ENCODE measurements around the gene MRPS7. TPM values are rescaled to one million over a fixed set of nuclear protein-coding genes. Genes with fewer than 3 reads are reported as not detected.
A peak's percentile ranks its signal among the peaks of the same experiment; 100 is the strongest.
"Not testable (repeated sequence)": the region's sequence is repeated elsewhere in the genome, so short reads cannot be mapped to it uniquely, and the experiment has no call there.

Gene MRPS7
- total RNA-seq, 1 experiment from 2014 or later, result 48.8 TPM

DNA sequence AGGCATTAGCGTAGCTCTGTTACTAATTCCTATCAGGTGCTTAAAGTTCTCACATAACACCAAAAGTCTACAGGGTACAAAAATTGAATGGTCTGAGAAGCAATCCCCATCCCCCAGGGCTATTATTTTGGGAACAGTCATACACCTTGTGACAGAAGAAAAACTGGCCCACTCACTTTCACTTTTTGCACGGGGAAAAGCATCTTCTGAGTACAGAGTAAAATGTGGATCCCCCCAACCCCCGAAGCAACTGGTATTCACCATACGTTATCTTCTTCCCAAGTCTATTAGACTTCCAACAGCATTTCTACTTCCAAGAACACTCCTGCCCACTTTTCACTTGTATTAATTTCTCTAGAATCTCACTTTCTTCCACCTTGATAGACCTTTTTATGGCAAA is 12.1 kb upstream of the MRPS7 start:
- no peak overlapping the region for H2AFZ ChIP-seq (ENCODE audit: low read length)
- peaks cover 57% of the 10 kb centered on the region for H3K4me1 ChIP-seq (ENCODE audit: low read length)
- no peaks in the 10 kb centered on the region for H3K9me2 ChIP-seq (replicated peaks; ENCODE audit: insufficient read depth, low read length)
- H3K36me3 ChIP-seq (ENCODE audit: insufficient read depth, low read length), result peaks cover 15% of the 10 kb centered on the region
- peak overlapping the region; percentile 47 for H3K4me2 ChIP-seq (ENCODE audit: low read depth, low read length, poor library complexity, severe bottlenecking)
- H3K27ac ChIP-seq (ENCODE audit: low read length), result peak overlapping the region; percentile 55
- peak overlapping the region; percentile 25; the same call in 1 of the 2 replicates for H3K9ac ChIP-seq (ENCODE audit: low read length)
- no peaks in the 10 kb centered on the region for H3K9me3 ChIP-seq (ENCODE audit: low read length)
- DNase-seq, result no peak
- H3K79me2 ChIP-seq (ENCODE audit: low read length), result peaks cover 74% of the 10 kb centered on the region
- H4K20me1 ChIP-seq (ENCODE audit: insufficient read depth, low read depth, low read length), result no peaks in the 10 kb centered on the region
- no peak overlapping the region for H3K4me3 ChIP-seq (ENCODE audit: low read length)
- no peaks in the 10 kb centered on the region for H3K27me3 ChIP-seq (ENCODE audit: low read length)

DNA sequence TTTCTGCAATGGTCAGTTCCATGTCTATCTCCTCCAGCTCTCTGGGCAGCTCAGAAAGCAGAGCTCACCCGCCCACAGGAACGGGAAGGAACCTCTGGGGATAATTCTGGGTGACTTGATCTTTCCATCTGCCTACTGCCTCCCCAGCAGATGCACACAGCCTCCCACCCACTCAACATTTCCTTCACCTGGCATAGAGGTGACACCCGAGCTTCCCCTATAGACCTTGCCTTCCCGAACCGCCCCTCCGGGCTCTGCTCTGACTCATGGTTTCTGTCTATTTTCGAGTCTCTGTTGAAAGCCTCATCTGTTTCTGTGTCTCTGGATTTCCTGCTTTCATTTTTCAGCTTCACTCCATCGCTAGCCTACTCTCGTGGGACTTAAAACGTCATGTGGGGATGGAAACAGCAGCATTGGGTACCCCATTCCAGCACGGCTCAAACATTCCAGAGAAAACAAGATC is 11.6 kb upstream of the MRPS7 start:
- Histone ChIP-seq H2AFZ (ENCODE audit: low read length) (no peak overlapping the region), H3K27me3 (ENCODE audit: low read length) (no peaks in the 10 kb centered on the region), H3K4me1 (ENCODE audit: low read length) (peaks cover 52% of the 10 kb centered on the region), H3K36me3 (ENCODE audit: insufficient read depth, low read length) (peaks cover 15% of the 10 kb centered on the region), H3K79me2 (ENCODE audit: low read length) (peaks cover 74% of the 10 kb centered on the region), H3K27ac (ENCODE audit: low read length) (peak overlapping the region; percentile 55), H4K20me1 (ENCODE audit: insufficient read depth, low read depth, low read length) (no peaks in the 10 kb centered on the region), H3K9me2 (replicated peaks; ENCODE audit: insufficient read depth, low read length) (no peaks in the 10 kb centered on the region), H3K4me3 (ENCODE audit: low read length) (0 out of 2 replicates have a peak overlapping the region, but pooled peaks have one; percentile 7), H3K9me3 (ENCODE audit: low read length) (no peaks in the 10 kb centered on the region), H3K9ac (ENCODE audit: low read length) (peak overlapping the region; percentile 25), H3K4me2 (ENCODE audit: low read depth, low read length, poor library complexity, severe bottlenecking) (peak overlapping the region; percentile 47)
- peak; percentile 68 for DNase-seq

DNA sequence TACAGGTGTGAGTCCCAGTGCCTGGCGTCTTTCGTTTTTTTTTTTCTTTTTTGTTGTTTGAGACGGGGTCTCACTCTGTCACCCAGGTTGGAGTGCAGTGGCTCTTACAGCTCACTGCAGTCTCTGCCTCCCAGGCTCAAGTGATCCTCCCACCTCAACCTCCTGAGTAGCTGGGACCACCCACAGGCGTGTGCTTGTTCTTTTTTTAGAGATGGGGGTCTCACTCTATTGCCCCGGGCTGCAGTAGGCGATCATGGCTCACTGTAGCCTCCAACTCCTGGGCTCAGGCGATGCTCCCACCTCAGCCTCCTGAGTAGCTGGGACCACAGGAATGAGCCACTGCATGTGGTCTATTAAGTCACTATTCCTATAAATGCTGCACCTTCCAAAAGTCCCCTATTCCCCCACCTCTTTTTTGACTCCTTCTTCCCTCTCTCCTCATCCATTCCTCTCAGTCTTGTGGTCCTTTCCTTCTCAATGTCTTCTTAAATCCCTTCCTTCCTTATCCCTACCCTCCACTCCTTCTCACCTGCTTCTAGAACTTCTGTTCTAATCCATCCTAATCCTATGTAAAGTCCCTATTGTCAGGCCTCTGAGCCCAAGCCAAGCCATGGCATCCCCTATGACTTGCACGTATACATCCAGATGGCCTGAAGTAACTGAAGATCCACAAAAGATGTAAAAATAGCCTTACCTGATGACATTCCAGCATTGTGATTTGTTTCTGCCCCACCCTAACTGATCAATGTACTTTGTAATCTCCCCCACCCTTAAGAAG is 9.5 kb upstream of the MRPS7 start:
- Histone ChIP-seq H3K4me2 (ENCODE audit: low read depth, low read length, poor library complexity, severe bottlenecking) (peak overlapping the region; percentile 59), H3K79me2 (ENCODE audit: low read length) (peaks cover 66% of the 10 kb centered on the region)

DNA sequence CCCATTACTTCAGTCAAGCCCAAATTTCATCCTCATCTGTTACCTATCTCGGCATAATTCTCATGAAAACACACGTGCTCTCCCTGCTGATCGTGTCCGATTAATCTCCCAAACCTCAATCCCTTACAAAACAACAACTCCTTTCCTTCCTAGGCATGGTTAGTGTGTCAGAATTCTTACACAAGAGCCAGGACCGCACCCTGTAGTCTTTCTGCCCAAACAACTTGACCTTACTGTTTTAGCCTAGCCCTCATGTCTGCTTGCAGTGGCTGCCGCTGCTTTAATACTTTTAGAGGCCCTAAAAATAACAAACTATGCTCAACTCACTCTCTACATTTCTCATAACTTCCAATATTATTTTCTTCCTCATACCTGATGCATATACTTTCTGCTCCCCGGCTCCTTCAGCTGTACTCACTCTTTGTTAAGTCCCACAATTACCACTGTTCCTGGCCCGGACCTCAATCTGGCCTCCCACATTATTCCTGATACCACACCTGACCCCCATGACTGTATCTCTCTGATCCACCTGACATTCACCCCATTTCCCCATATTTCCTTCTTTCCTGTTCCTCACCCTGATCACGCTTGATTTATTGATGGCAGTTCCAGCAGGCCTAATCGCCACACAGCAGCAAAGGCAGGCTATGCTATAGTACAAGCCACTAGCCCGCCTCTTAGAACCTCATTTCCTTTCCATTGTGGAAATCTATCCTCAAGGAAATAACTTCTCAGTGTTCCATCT is 5.6 kb upstream of the MRPS7 start:
- not testable (repeated sequence) for H3K27me3 ChIP-seq (ENCODE audit: low read length); H3K36me3 ChIP-seq (ENCODE audit: insufficient read depth, low read length); H2AFZ ChIP-seq (ENCODE audit: low read length); H3K9me2 ChIP-seq (replicated peaks; ENCODE audit: insufficient read depth, low read length); H3K9ac ChIP-seq (ENCODE audit: low read length); H3K4me2 ChIP-seq (ENCODE audit: low read depth, low read length, poor library complexity, severe bottlenecking); H3K27ac ChIP-seq (ENCODE audit: low read length); H3K9me3 ChIP-seq (ENCODE audit: low read length); H3K4me3 ChIP-seq (ENCODE audit: low read length); DNase-seq; H4K20me1 ChIP-seq (ENCODE audit: insufficient read depth, low read depth, low read length)
- Histone ChIP-seq H3K79me2 (ENCODE audit: low read length) (peaks cover 69% of the 10 kb centered on the region), H3K4me1 (ENCODE audit: low read length) (peaks cover 31% of the 10 kb centered on the region)

More for the DNA sequence above, 9.5 kb upstream of the MRPS7 start:
- Histone ChIP-seq H2AFZ (ENCODE audit: low read length) (no peak overlapping the region), H3K4me1 (ENCODE audit: low read length) (peaks cover 33% of the 10 kb centered on the region), H3K4me3 (ENCODE audit: low read length) (no peak overlapping the region), H3K9me3 (ENCODE audit: low read length) (no peaks in the 10 kb centered on the region), H3K36me3 (ENCODE audit: insufficient read depth, low read length) (no peaks in the 10 kb centered on the region), H3K9me2 (replicated peaks; ENCODE audit: insufficient read depth, low read length) (no peaks in the 10 kb centered on the region), H4K20me1 (ENCODE audit: insufficient read depth, low read depth, low read length) (no peaks in the 10 kb centered on the region), H3K27me3 (ENCODE audit: low read length) (no peaks in the 10 kb centered on the region), H3K27ac (ENCODE audit: low read length) (peak overlapping the region; percentile 77), H3K9ac (ENCODE audit: low read length) (peak overlapping the region; percentile 58)
- DNase-seq, result no peak

DNA sequence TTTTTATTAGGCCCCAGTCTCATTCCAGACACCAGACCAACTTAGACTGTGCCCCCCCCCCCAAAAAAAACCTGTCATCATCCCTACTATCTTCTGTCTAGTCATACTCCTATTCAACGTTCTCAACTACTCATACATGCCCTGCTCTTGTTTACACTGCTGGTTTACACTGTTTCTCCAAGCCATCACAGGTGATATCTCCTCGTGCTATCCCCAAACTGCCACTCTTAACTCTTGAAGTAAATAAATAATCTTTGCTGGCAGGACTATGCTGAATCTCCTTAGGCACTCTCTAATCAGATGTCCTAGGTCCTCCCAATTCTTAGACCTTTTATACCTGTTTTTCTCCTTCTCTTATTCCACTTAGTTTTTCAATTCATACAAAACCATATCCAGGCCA is 4.5 kb upstream of the MRPS7 start:
- H3K27me3 ChIP-seq (ENCODE audit: low read length); H3K36me3 ChIP-seq (ENCODE audit: insufficient read depth, low read length); H3K4me2 ChIP-seq (ENCODE audit: low read depth, low read length, poor library complexity, severe bottlenecking); DNase-seq; H3K4me3 ChIP-seq (ENCODE audit: low read length); H4K20me1 ChIP-seq (ENCODE audit: insufficient read depth, low read depth, low read length); H2AFZ ChIP-seq (ENCODE audit: low read length); H3K9me2 ChIP-seq (replicated peaks; ENCODE audit: insufficient read depth, low read length); H3K9ac ChIP-seq (ENCODE audit: low read length); H3K9me3 ChIP-seq (ENCODE audit: low read length); H3K27ac ChIP-seq (ENCODE audit: low read length): not testable (repeated sequence)
- H3K4me1 ChIP-seq (ENCODE audit: low read length), result peaks cover 20% of the 10 kb centered on the region
- H3K79me2 ChIP-seq (ENCODE audit: low read length), result peaks cover 66% of the 10 kb centered on the region

DNA sequence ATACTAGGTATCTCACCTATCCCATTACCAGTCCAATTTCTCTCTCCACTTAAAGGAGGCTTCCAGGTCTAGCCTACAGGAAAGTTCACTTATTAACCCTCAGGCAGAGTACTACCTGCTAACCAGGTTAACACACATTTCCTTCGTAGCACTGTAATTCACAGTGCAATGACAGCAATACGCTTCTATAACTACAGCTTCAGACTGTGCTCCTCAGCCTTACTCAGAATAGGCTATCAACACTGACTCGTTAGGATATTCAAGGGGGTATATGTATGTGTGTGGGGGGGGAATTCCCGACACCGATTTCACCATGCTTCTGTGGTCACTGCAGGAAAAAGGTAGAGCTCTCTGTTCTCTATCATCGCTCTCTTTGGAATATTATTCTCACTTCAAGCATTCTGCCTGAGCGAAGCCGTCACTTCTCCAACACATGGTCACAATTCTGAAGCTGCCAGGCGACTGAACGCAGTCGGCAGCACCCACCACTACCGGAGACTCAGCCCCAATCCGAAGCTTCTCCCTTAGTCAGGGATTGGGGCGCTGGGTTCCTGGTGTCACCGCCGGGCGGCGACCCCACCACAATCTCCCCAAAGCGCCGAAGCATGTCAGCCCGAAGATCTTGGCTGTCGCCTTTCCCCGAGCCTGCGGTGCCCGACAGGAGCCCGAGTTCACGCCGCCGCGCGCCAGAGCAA is 891 bp upstream of the MRPS7 start:
- Histone ChIP-seq H3K4me2 (ENCODE audit: low read depth, low read length, poor library complexity, severe bottlenecking) (peak overlapping the region; percentile 75), H3K9me3 (ENCODE audit: low read length) (no peaks in the 10 kb centered on the region), H4K20me1 (ENCODE audit: insufficient read depth, low read depth, low read length) (no peaks in the 10 kb centered on the region), H3K36me3 (ENCODE audit: insufficient read depth, low read length) (peaks cover 9% of the 10 kb centered on the region; the same call in 1 of the 2 replicates), H3K27me3 (ENCODE audit: low read length) (no peaks in the 10 kb centered on the region), H3K9ac (ENCODE audit: low read length) (peak overlapping the region; percentile 94), H3K27ac (ENCODE audit: low read length) (peak overlapping the region; percentile 87), H3K79me2 (ENCODE audit: low read length) (peaks cover 70% of the 10 kb centered on the region), H3K4me1 (ENCODE audit: low read length) (peaks cover 28% of the 10 kb centered on the region), H3K4me3 (ENCODE audit: low read length) (peak overlapping the region; percentile 84), H3K9me2 (replicated peaks; ENCODE audit: insufficient read depth, low read length) (no peaks in the 10 kb centered on the region), H2AFZ (ENCODE audit: low read length) (0 out of 2 replicates have a peak overlapping the region, but pooled peaks have one; percentile 10)
- no peak for DNase-seq

DNA sequence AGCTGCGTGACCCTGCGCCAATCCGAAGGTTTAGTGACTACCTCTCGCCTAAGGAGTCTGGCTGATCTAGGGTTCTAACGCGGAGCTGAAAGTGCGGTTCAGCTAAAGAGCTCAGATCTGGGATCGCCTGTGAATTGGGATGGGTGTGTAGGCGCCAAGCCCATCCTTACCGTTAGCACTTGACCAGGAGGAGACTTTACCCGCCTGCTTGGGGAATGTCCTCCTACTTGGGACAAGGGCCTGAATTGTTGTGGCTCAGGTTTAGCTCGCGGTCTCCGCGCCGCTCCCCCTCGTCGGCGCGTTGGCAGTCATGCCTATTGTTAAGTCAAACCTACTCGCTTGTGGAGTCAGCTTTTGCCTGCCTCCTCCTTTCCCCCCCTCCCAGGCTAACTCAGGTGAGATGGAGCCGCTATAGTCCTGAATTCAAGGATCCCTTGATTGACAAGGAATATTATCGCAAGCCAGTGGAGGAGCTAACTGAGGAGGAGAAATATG is 480 bp downstream of the MRPS7 start:
- Histone ChIP-seq H2AFZ (ENCODE audit: low read length) (peak overlapping the region; percentile 77), H3K9me2 (replicated peaks; ENCODE audit: insufficient read depth, low read length) (no peaks in the 10 kb centered on the region), H3K4me3 (ENCODE audit: low read length) (peak overlapping the region; percentile 84), H3K27me3 (ENCODE audit: low read length) (no peaks in the 10 kb centered on the region), H3K27ac (ENCODE audit: low read length) (peak overlapping the region; percentile 87), H3K4me1 (ENCODE audit: low read length) (peaks cover 28% of the 10 kb centered on the region), H3K9ac (ENCODE audit: low read length) (peak overlapping the region; percentile 94), H3K4me2 (ENCODE audit: low read depth, low read length, poor library complexity, severe bottlenecking) (peak overlapping the region; percentile 75), H3K36me3 (ENCODE audit: insufficient read depth, low read length) (peaks cover 12% of the 10 kb centered on the region; the same call in 1 of the 2 replicates), H4K20me1 (ENCODE audit: insufficient read depth, low read depth, low read length) (no peaks in the 10 kb centered on the region), H3K9me3 (ENCODE audit: low read length) (no peaks in the 10 kb centered on the region), H3K79me2 (ENCODE audit: low read length) (peaks cover 62% of the 10 kb centered on the region)
- peak; percentile 63 for DNase-seq
